SK-N-SH treated with all-trans-retinoic acid at 6 μM for 48 hours (cell line): Measurements from ENCODE around the gene TPRN.

Source experiments
- ARNTL ChIP-seq: fragments of 450-650 bp; formaldehyde crosslinking; IDR thresholded peaks from 2 replicates; pipeline ENCODE4 v1.5.0; 2020; ENCODE audit warnings: low read depth, mild to moderate bottlenecking, moderate library complexity, borderline replicate concordance
- SNAI2 ChIP-seq: fragments of 250-450 bp; sonication (Bioruptor Pico); IDR thresholded peaks from 2 replicates; pipeline ENCODE4 v1.5.0; 2020; ENCODE audit warnings: mild to moderate bottlenecking, moderate library complexity
- TF ChIP-seq, protein P1 (sequence below): fragments of 250-450 bp; sonication (Bioruptor Pico); IDR thresholded peaks from 2 replicates; pipeline ENCODE4 v1.8.0; 2020; ENCODE audit warnings: mild to moderate bottlenecking, moderate library complexity, borderline replicate concordance

DNA sequence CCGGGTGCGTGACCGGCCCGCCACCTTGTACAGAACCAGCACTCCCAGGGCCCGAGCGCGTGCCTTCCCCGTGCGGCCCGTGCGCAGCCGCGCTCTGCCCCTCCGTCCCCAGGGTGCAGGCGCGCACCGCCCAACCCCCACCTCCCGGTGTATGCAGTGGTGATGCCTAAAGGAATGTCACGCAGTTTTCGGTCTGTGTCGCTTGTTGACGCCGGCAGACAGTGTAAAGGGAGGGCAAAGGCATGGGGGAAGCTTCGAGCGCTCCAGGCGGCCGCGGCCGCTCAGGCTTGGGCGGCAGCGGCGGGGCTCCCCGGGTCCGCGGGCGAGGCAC, 32.0 kb downstream of the TPRN start:
- TF ChIP-seq SNAI2 (no peak), ARNTL (CRISPR knock-in tag) (no peak)
- TF ChIP-seq, protein P1, sequence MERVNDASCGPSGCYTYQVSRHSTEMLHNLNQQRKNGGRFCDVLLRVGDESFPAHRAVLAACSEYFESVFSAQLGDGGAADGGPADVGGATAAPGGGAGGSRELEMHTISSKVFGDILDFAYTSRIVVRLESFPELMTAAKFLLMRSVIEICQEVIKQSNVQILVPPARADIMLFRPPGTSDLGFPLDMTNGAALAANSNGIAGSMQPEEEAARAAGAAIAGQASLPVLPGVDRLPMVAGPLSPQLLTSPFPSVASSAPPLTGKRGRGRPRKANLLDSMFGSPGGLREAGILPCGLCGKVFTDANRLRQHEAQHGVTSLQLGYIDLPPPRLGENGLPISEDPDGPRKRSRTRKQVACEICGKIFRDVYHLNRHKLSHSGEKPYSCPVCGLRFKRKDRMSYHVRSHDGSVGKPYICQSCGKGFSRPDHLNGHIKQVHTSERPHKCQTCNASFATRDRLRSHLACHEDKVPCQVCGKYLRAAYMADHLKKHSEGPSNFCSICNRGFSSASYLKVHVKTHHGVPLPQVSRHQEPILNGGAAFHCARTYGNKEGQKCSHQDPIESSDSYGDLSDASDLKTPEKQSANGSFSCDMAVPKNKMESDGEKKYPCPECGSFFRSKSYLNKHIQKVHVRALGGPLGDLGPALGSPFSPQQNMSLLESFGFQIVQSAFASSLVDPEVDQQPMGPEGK: no peak
